ENCODE measurements around the gene KCNT1.

The KCNT1 gene

DNA sequence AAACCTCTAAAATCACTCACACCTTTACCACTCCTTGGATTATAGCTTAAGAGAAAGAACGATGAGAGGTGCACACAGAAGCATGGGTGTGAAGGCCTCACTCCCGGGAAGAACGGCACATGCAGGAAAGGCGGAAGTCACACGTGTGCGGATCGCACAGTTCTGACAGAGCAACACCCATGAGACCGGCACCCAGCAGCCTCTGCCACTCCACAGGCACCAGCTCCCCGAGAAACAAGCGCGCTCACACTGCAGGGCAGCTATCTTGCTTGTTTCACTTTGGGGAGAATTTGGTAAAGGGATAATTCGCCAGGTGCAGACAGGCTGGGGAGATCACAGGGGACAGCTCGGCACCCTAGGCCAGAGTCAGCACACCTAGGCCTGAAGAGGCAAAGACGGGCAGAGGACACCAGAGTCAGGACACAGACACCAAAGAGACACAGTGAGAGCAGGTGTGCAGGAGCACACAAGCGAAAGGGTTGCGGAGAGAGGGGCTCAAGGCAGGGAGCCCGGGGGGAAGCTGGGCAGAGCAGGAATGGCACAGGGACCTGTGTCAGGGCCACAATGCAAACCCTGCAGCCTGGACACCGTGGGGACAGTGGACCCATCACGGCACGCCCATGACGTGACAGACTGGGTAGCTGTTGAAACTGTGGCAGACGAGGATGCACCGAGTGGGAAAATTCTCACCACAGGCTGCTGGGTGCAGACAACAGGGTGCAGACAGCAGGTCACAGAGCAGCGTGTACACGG, 123.6 kb downstream of the KCNT1 start:
- DNase-seq = no peak

DNA sequence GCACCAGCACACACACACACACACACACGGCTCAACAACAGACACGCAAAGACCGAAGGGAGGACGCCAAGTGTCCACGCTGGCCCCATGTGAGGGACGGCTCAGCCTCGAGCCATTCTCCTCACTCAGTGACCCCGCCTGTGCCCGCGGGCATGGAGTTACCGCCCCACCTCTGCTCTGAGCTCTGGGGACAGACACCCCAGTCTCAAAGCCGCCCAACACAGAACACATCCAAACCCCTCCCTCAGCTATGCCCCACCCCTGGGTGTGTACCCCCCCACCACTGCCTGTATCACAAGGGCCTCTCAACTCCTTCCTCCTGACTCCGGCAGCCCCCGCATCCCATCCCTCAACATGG, 124.2 kb downstream of the KCNT1 start:
- no peak for DNase-seq

DNA sequence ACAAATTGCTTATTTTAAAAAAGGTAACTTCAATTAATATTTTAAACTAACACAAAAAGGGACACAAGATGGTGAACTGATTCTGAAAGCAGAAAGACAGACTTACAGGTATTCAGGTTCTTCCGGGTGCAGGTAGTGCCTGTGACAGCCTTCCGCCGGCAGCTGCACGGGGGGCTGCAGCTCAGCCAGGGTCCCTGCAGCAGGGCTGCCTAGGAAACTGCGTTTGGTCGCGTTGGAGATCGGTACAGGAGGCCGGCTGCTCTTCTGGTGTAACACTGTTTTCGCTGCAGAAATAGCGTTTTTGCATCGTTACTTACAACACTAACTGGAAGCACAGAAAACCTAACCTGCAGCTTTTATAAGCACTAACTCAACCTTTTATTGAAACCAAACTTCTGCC, 125.3 kb downstream of the KCNT1 start:
- no peak for DNase-seq

DNA sequence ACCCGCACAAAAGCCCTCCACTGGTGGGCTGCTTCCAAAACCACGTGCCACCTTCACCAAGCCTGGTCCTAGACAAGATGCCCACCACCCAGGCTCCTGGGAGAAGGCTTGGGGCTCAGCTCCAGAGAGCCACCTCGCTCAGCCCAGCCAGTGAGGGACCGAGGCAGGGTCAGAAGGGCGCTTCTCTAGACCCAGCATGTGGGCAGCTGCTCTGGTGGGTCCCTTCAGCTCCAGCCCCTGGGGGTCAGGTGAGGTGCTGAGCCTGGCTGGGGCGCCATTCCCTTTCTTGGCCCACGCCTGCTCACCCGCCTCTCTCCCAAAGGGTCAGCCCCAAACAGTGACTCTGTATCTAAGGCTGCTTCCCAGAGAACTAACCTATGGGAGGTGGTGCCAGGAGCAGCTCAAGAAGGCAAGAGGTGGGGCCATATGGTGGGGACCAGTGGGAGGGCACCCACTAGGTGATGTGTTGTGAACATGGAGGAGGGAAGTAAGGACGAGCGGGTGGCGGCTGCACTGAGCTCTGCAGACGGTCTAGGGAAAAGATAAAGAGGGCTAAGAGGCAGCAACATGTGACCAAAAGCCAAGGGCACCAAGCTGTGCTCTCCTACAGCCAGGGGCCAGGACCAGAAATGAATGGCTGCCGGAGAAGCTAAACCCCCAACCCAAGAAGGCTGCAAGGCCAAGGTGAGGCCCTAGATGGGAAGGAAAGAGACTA, 126.0 kb downstream of the KCNT1 start:
- DNase-seq = no peak

DNA sequence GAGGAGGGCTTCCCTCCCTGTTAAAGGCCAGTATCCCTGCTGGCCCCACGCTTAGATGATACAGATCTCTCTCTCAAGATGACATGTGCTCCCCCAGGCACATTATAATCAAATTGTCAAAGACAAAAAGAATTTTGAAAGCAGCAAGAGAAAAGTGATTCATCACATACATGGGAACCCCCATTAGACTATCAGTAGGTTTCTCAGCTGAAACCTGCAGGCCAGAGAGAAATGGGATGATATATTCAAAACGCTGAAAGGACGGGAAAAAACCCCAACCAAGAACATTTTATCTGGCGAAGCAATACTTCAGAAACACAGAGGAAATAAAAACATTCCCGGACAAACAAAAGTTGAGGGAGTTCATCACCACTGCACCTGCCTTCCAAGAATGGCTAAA, 126.7 kb downstream of the KCNT1 start:
- no peak for DNase-seq

DNA sequence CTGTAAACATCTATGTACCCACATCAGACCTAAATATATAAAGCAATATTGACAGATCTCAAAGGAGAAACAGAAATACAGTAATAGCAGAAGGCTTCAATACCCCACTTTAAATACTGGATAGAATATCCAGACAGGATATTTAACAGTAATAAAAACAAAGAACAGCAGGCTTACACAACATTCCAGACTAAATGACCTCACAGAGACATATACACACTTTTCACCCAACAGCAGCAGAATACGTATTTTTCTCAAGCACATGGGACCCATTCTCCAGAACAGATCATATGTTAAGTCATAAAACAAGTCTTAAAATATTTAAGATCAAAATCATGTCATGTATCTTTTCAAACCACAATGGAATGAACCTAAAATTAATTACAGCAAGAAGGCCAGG, 128.5 kb downstream of the KCNT1 start:
- no peak for DNase-seq

DNA sequence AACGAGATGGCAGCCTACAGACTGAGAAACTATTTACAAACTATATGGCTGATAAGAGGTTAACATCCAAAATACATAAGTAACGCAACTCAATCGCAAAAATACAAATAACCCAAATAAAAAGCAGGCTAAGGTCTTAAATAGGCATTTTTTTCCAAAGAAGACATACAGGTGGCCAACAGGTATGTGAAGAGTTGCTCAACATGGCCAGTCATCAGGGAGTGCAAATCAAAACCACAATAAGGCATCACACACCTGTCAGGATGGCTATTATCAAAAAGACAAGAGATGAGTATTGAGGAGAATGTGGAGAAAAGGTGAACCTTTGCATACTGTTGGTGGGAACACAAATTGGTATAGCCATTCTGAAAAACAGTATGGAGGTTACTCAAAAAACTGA, 131.9 kb downstream of the KCNT1 start:
- no peak for DNase-seq

DNA sequence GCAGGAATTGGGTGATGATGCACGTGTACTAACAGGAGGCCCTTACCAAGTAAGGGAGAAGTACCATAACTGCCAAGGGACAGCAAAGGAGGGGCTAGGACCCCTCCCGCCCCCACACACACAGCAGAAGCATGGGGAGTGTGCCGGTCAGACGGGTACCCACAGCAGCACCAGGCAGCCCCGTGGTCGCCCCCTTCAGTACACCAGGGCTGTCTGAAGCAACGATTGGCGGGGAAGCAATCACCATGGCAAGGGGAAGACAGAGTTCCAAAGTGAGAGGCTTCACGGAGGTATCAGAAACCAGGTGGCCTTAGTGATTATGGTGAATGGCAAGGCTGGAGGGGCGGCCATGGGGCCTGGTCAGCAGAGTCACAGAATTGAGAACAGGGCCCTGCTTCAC, 133.1 kb downstream of the KCNT1 start:
- no peak for DNase-seq

DNA sequence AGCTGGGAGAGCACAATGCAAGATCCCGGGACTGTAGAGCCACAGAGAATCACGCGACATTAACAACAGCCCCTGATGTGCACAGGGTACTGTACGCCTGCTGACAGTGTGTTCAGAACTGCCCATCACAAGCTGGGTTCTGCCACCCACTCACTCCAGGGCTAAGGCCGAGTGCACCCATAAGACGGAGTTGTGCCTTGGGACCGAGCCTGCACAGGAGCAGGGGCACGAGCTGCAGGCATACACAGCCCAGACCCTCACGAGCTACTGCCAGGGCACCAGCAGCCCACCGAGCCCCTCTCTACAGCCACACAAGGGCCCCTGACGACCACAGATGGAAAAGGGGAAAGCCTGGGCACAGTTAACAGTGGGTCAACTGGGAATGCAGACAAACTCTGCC, 137.5 kb downstream of the KCNT1 start:
- DNase-seq = no peak

DNA sequence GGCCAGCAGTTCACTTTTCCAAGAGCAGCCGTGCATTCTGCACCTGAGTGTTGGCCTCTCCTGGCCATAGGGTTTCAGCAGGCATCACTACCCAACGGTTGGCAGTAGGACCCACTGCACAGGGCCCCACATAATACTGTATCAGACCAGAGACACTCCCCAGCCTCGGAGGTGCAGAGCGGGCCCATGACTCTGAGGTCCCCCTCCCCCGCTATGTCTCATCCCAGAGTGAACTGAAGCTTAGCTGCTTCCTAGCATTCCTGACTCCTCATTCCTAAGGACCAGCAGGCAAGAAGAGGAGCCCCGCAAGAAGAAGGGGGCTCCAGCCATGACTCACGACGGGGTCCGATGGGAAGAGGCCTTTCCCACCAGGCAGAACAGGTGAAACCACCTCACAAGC, 138.1 kb downstream of the KCNT1 start:
- DNase-seq = no peak

DNA sequence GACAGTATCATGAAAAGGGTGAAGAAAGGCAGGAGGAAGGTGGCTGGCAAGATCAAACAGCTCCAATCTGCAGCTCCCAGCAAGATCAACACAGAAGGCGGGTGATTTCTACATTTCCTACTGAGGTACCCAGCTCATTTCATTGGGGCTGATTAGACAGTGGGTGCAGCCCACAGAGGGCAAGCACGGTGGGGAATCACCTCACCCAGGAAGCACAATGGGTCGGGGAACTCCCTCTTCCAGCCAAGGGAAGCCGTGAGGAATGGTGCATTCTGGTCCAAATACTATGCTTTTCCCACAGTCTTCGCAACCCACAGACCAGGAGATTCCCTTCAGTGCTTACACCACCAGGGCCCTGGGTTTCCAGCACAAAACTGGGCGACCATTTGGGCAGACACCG, 138.6 kb downstream of the KCNT1 start:
- DNase-seq = no peak

All from right hindlimb (tissue), 1 donor.